PFSK-1 (cell line): ENCODE measurements around the gene SLC2A4RG.

ENCODE experiments used
- FOXP2 ChIP-seq: optimal IDR thresholded peaks from 2 replicates; pipeline ENCODE3; 2011; ENCODE audit warnings: borderline replicate concordance, control low read depth, inconsistent platforms; ENCODE audit not compliant: insufficient read depth; ENCODE audit errors: extremely low read length, extremely low read depth
- POLR2AphosphoS5 ChIP-seq: IDR thresholded peaks from 2 replicates; pipeline ENCODE4 v1.6.1; 2012; ENCODE audit warnings: low read depth, mild to moderate bottlenecking, control low read depth, low read length, moderate library complexity
- REST ChIP-seq, 2 experiments: IDR thresholded peaks; 2 replicates each; pipeline versions ENCODE4 v1.6.1 to v1.8.0; 2011 to 2012; ENCODE audit warnings: low read depth in 2 of 2, low read length in 2 of 2, control low read depth in 1 of 2, inconsistent platforms in 1 of 2, mild to moderate bottlenecking in 1 of 2, moderate library complexity in 1 of 2; ENCODE audit not compliant: insufficient read depth in 1 of 2
- SIN3A ChIP-seq: IDR thresholded peaks from 2 replicates; pipeline ENCODE4 v1.6.1; 2012; ENCODE audit warnings: mild to moderate bottlenecking, low read length, moderate library complexity, borderline replicate concordance; ENCODE audit not compliant: insufficient read depth
- TAF1 ChIP-seq: IDR thresholded peaks from 2 replicates; pipeline ENCODE4 v1.6.1; 2012; ENCODE audit warnings: low read length, control low read depth, borderline replicate concordance; ENCODE audit not compliant: insufficient read depth

GRCh38 chr20:63709149-63709527 lies 30.4 kb upstream of the SLC2A4RG start:
- TF ChIP-seq REST (IDR thresholded peaks at IDR 0.05; ENCODE audit: insufficient read depth in 1 of 2, low read depth in 2 of 2, low read length in 2 of 2), result no peak
- TF ChIP-seq POLR2AphosphoS5, result no peak
- TF ChIP-seq SIN3A, result no peak
- TF ChIP-seq TAF1, result no peak
- no peak for TF ChIP-seq FOXP2
